ENCODE results near the gene CFAP298.

The CFAP298 gene

DNA sequence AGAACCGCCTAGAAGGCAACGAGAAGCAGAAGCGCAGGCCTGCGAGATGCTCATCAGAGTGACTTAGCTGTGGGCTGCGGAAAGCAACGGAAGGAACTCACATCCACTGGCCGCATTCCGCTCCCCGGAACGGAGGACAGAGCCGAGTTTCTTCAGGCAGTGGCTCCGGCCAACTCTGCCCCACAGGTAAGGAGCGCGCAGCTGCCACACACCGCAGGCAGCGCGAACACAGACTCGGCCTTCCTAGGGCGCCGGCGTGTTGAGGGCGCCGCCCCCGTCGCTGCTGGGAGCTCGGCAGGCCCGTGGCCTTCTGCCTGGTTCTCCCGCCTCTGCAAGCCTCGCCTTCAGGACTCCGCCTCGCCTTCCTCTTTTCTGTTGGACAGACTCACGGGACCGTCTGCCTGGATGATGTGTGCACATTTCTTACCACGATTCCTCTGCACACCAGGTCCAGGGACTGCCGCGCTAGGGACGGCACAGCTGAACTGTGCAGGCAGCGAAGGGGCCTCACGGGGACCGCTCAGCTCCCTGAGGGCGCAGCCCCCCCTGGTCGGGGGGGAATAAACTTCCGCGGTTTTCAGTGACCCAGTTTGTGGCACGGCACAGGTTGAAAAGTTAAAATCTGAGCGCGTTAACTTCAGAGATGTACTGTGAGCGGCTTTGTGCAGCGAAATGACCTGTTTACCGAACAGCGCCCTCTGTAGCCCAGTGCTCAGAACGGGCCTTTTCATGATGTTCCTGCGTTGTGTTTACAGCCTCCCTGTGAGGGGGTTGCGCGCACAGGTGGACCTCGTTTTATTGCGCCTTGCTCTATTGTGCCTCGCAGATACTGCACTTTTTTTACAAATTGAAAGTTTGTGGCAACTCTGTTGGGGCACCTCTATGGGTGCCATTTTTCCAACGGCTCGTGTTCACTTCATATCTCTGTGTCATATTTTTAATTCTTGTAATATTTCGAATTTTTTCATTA lies 42.6 kb downstream of the CFAP298 start (continued):
- TF ChIP-seq, protein P1, sequence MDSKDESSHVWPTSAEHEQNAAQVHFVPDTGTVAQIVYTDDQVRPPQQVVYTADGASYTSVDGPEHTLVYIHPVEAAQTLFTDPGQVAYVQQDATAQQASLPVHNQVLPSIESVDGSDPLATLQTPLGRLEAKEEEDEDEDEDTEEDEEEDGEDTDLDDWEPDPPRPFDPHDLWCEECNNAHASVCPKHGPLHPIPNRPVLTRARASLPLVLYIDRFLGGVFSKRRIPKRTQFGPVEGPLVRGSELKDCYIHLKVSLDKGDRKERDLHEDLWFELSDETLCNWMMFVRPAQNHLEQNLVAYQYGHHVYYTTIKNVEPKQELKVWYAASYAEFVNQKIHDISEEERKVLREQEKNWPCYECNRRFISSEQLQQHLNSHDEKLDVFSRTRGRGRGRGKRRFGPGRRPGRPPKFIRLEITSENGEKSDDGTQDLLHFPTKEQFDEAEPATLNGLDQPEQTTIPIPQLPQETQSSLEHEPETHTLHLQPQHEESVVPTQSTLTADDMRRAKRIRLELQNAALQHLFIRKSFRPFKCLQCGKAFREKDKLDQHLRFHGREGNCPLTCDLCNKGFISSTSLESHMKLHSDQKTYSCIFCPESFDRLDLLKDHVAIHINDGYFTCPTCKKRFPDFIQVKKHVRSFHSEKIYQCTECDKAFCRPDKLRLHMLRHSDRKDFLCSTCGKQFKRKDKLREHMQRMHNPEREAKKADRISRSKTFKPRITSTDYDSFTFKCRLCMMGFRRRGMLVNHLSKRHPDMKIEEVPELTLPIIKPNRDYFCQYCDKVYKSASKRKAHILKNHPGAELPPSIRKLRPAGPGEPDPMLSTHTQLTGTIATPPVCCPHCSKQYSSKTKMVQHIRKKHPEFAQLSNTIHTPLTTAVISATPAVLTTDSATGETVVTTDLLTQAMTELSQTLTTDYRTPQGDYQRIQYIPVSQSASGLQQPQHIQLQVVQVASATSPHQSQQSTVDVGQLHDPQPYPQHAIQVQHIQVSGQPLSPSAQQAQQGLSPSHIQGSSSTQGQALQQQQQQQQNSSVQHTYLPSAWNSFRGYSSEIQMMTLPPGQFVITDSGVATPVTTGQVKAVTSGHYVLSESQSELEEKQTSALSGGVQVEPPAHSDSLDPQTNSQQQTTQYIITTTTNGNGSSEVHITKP (tag by site-specific recombination; IDR thresholded peaks at IDR 0.05), result peak; percentile 75
- TF ChIP-seq ZNF292 (tag by site-specific recombination; IDR thresholded peaks at IDR 0.05; ENCODE audit: borderline replicate concordance, low read depth) (no peak), ZNF692 (tag by site-specific recombination; IDR thresholded peaks at IDR 0.05) (peak; percentile 78), ZNF785 (tag by site-specific recombination; IDR thresholded peaks at IDR 0.05) (no peak), ZNF23 (tag by site-specific recombination; IDR thresholded peaks at IDR 0.05; ENCODE audit: borderline replicate concordance) (no peak), ZNF121 (tag by site-specific recombination; IDR thresholded peaks at IDR 0.05) (no peak), ZNF423 (tag by site-specific recombination; IDR thresholded peaks at IDR 0.05) (no peak), ZNF837 (tag by site-specific recombination; IDR thresholded peaks at IDR 0.05) (no peak), ZBTB1 (tag by site-specific recombination; IDR thresholded peaks at IDR 0.05) (no peak), KLF1 (tag by site-specific recombination; IDR thresholded peaks at IDR 0.05) (peak; percentile 29), KLF9 (tag by site-specific recombination; IDR thresholded peaks at IDR 0.05; ENCODE audit: low read depth) (peak; percentile 73), TSHZ1 (tag by site-specific recombination; IDR thresholded peaks at IDR 0.05; ENCODE audit: borderline replicate concordance) (no peak), ZNF341 (tag by site-specific recombination; IDR thresholded peaks at IDR 0.05; ENCODE audit: low read depth) (peak; percentile 64), ZBTB20 (tag by site-specific recombination; IDR thresholded peaks at IDR 0.05) (peak; percentile 76; the same call in 1 of the 2 replicates), HIC1 (tag by site-specific recombination; IDR thresholded peaks at IDR 0.05) (no peak), REPIN1 (tag by site-specific recombination; IDR thresholded peaks at IDR 0.05; ENCODE audit: low read depth) (peak; percentile 46; the same call in 1 of the 2 replicates), ZSCAN16 (tag by site-specific recombination; IDR thresholded peaks at IDR 0.05) (no peak; the same call in 1 of the 2 replicates), ZNF513 (tag by site-specific recombination; IDR thresholded peaks at IDR 0.05) (no peak), ZNF621 (tag by site-specific recombination; IDR thresholded peaks at IDR 0.05) (no peak), ZBTB26 (tag by site-specific recombination; optimal IDR thresholded peaks at IDR 0.05) (peak; percentile 89), ZNF24 (tag by site-specific recombination; IDR thresholded peaks at IDR 0.05) (peak; percentile 40; the same call in 1 of the 2 replicates)
- TF ChIP-seq, protein P2, sequence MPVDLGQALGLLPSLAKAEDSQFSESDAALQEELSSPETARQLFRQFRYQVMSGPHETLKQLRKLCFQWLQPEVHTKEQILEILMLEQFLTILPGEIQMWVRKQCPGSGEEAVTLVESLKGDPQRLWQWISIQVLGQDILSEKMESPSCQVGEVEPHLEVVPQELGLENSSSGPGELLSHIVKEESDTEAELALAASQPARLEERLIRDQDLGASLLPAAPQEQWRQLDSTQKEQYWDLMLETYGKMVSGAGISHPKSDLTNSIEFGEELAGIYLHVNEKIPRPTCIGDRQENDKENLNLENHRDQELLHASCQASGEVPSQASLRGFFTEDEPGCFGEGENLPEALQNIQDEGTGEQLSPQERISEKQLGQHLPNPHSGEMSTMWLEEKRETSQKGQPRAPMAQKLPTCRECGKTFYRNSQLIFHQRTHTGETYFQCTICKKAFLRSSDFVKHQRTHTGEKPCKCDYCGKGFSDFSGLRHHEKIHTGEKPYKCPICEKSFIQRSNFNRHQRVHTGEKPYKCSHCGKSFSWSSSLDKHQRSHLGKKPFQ (tag by site-specific recombination; IDR thresholded peaks at IDR 0.05), result no peak
